HAP-1 (cell line): ENCODE measurements around the gene CDH10.

Experiments
- DNase-seq, 2 experiments: peaks; one replicate each; pipeline ENCODE4 v3.0.0-alpha.2; 2016 to 2020; ENCODE audit warnings: low spot score in 2 of 2
- H3K27me3 ChIP-seq: fragments of 250-450 bp; sonication (Bioruptor Pico); 2 replicates; pipeline ENCODE4 v1.5.1; 2020; ENCODE audit warnings: low read depth, mild to moderate bottlenecking, moderate library complexity
- H3K36me3 ChIP-seq: fragments of 250-450 bp; sonication (Bioruptor Pico); replicated peaks from 2 replicates; pipeline ENCODE4 v1.5.1; 2020; ENCODE audit warnings: mild to moderate bottlenecking
- H3K4me1 ChIP-seq: fragments of 250-450 bp; sonication (Bioruptor Pico); 2 replicates; pipeline ENCODE4 v1.5.1; 2020; ENCODE audit warnings: mild to moderate bottlenecking
- H3K4me3 ChIP-seq: fragments of 250-450 bp; sonication (Bioruptor Pico); 2 replicates; pipeline ENCODE4 v1.5.1; 2020; ENCODE audit warnings: mild to moderate bottlenecking, moderate library complexity
- H3K9me3 ChIP-seq: fragments of 250-450 bp; sonication (Bioruptor Pico); 2 replicates; pipeline ENCODE4 v1.5.1; 2020; ENCODE audit warnings: mild to moderate bottlenecking, moderate library complexity
- in situ Hi-C: fragments of 300-500 bp; cut with MboI; formaldehyde crosslinking; loops from 3 replicates; pipeline ENCODE4 v1.14.3; 2020; ENCODE audit warnings: low sequenced_read_pairs, inconsistent platforms, mixed read lengths

CDH10 gene

DNA sequence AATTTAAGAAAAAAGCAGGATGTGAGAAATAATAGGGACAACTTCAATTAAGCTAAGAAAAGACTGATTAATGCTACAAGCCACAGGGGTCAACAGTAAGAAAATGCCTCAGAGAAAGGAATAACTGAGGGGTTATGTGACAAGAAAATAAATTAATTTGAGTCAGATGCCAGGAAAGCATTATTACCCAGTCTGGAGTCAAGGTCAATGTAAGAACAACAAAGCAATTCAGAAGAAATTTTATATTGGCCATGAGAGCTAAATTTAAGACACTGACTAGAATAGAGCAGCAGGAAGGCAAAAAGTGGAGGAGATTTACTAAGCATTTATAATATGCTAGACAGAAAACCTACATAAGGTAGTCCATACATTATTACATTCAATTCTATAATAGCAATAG is 73.5 kb downstream of the CDH10 start:
- DNase-seq: no peak
- Histone ChIP-seq H3K36me3 (no peaks in the 10 kb centered on the region), H3K9me3 (no peaks in the 10 kb centered on the region), H3K27me3 (no peaks in the 10 kb centered on the region), H3K4me1 (no peaks in the 10 kb centered on the region), H3K4me3 (no peak overlapping the region)
- in situ Hi-C loops: no loop called here

DNA sequence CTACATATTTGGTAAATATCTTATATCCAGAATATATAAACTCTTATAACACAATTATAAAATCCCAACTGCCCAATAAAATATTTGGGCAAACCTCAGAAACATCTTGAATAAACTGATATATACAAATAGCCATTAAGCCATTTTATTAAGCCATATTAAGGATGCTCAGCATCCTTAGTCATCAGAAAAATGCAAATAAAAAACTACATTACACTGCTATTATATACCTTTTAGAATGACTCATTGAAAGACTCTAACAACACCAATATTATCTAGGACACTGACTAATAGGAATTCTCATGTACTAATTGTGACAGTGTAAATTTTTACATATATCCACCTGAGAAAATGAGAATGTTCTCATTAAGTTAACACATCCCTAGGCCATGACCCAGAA is 77.8 kb downstream of the CDH10 start:
- no peaks in the 10 kb centered on the region for H3K27me3 ChIP-seq
- no peaks in the 10 kb centered on the region for H3K9me3 ChIP-seq
- no peak overlapping the region for H3K4me3 ChIP-seq
- no peaks in the 10 kb centered on the region for H3K4me1 ChIP-seq
- no peak for DNase-seq
- in situ Hi-C loops: no loop called here
- no peaks in the 10 kb centered on the region; the same call in 1 of the 2 replicates for H3K36me3 ChIP-seq

DNA sequence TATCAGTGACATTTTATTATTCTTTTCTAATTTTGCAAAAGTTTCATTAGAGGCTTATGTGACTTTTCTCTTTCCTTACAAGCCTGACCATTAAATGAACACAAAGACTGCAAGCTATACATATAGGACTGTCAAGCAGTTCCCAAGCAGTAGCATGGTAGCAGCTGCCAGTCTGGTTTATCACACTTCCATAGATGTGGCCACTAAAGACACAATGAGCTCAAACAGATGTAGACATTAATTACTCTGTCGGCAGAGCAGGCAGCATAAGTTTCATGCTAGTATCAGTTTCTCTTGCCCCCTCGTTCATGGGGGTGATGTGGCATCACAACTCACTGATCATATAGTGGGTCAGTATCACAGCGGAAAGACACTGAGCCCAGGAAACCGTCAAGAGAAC is 89.5 kb downstream of the CDH10 start:
- no peak for DNase-seq
- H3K4me3 ChIP-seq: no peak overlapping the region

DNA sequence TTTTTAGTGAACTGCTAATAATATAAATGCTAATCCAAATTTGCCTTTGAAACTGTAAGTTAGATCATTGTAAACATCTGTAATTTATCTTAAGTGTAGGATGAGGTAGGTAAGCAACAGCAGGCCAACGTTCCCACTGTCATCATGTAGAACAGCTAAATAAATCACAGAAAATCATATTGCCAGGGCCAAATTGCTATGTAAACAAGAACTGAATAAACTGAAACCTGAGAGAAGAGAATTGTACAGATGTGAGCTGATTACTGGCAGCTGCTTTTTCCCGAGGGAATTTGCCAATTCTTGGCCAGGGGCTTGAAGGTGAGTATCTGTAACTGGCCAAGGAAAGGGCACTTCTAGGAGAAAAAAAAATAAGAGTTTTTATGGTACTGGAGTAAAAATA is 97.6 kb downstream of the CDH10 start:
- Histone ChIP-seq H3K27me3 (no peaks in the 10 kb centered on the region), H3K36me3 (no peaks in the 10 kb centered on the region), H3K9me3 (no peaks in the 10 kb centered on the region), H3K4me1 (peaks cover 13% of the 10 kb centered on the region), H3K4me3 (no peak overlapping the region)
- no peak for DNase-seq
- in situ Hi-C loops: no loop called here

More for the DNA sequence above, 89.5 kb downstream of the CDH10 start:
- Histone ChIP-seq H3K27me3 (no peaks in the 10 kb centered on the region), H3K36me3 (no peaks in the 10 kb centered on the region), H3K9me3 (no peaks in the 10 kb centered on the region), H3K4me1 (peaks cover 21% of the 10 kb centered on the region)
- in situ Hi-C loops: no loop called here

DNA sequence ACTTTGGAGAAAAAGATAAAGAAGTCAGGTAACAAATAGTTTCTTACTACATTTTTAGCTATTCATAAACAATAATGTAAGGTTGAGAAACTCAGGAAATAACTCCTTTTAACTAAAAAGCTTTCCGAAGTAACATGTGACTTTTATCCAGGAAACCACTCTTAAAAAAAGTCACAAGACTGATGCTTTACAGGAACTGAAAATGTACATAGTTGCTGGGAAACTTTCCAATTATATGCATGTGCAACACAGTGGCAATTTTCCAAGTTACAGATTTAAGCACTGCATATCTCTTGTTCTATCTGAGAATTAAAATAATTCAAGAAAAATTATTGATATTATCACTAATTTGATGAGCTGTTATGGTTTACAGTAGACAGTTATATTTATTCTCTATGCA is 105.2 kb downstream of the CDH10 start:
- in situ Hi-C loops: no loop called here
- H3K27me3 ChIP-seq: no peaks in the 10 kb centered on the region
- H3K4me1 ChIP-seq: peaks cover 13% of the 10 kb centered on the region
- no peaks in the 10 kb centered on the region for H3K9me3 ChIP-seq
- DNase-seq: no peak
- H3K4me3 ChIP-seq: no peak overlapping the region
- H3K36me3 ChIP-seq: no peaks in the 10 kb centered on the region

DNA sequence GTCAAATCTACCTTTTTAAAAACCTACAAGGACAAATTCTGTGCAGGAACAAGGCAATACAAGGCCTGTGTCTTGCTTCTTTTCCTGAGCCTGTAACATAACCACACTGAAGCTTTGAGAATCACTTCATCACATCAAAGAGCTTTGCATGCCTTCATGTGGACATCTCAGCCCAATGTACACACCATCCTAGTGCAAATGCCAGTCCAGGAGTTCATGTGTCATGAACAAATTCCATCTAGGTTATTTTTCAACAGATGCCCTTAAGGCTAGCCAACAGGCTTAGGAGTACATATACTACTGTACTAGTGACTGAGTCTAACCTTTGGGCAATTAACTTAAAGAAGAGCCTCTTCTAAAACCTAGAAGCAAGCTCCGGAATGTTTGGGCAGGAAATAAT is 106.4 kb downstream of the CDH10 start:
- H3K4me1 ChIP-seq: peaks cover 13% of the 10 kb centered on the region

DNA sequence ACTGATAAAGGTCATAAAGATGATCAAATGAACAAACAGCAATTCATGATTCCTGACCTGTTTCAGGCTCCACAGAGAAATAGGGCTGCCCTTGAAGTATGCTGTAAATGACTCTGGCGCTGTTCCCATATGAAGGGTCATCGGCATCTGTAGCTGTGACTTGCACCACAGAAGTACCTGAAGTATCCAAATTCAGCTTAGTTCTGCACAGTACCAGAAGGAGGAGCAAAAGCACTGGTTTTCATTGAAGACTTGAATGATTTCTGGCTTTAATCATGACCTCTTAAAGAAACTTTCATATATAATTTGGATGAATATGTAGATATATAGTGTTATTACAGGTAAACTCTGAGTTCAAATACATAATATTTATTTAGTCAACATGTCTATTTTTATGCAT is 109.1 kb downstream of the CDH10 start:
- in situ Hi-C loops: no loop called here
- peaks cover 2% of the 10 kb centered on the region; the same call in 1 of the 2 replicates for H3K36me3 ChIP-seq
- H3K27me3 ChIP-seq: no peaks in the 10 kb centered on the region
- no peak overlapping the region for H3K4me3 ChIP-seq
- no peak for DNase-seq
- H3K4me1 ChIP-seq: no peaks in the 10 kb centered on the region
- no peaks in the 10 kb centered on the region for H3K9me3 ChIP-seq

More for the DNA sequence above, 106.4 kb downstream of the CDH10 start:
- Histone ChIP-seq H3K36me3 (0 out of 2 replicates have a peak, but pooled peaks cover 2% of the 10 kb centered on the region), H3K9me3 (no peaks in the 10 kb centered on the region), H3K4me3 (no peak overlapping the region), H3K27me3 (no peaks in the 10 kb centered on the region)
- no peak for DNase-seq
- in situ Hi-C loops: no loop called here

DNA sequence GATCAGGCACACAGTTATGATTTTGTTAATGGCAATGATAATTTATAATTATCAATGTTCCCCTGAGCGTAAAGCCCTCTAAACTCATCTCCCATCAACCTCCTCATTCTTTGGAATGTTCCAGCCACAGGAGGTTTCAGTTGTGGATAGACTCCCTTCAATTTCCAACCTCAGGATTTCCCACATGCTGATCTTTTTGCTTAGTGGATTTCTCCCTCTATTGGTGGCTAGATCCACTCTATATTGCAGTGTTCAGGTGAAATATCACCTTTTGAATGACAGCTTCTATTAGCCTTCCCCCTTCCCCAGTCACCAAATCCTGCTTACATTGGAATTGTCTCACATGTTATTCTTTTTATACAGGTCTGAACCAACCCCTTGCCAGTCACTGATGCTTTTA is 113.9 kb downstream of the CDH10 start:
- H3K4me1 ChIP-seq: peaks cover 3% of the 10 kb centered on the region; the same call in 1 of the 2 replicates
- H3K27me3 ChIP-seq: no peaks in the 10 kb centered on the region
- H3K4me3 ChIP-seq: no peak overlapping the region
- no peaks in the 10 kb centered on the region for H3K9me3 ChIP-seq
- in situ Hi-C loops: no loop called here
- no peak for DNase-seq
- peaks cover 2% of the 10 kb centered on the region; the same call in 1 of the 2 replicates for H3K36me3 ChIP-seq

DNA sequence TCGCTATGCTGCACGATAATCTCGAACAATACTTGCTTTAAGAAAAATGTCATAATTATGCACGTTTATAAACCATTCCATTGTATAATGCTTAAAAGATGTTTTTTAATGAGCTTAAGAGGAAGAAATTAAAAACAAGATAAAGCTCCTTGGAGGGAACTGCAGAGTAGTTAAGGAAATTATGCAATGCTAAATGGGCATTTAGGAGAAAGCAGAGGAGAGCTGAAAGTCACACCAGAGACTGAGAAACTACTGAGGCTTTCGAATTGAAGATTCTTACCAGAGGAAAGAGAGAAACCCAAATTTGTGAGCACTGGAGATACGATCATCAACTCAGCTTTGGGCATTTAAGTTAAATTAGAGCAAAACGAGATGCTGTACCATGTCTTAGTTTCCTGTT is 119.4 kb downstream of the CDH10 start:
- no peaks in the 10 kb centered on the region for H3K9me3 ChIP-seq
- peaks cover 10% of the 10 kb centered on the region for H3K4me1 ChIP-seq
- H3K27me3 ChIP-seq: no peaks in the 10 kb centered on the region
- H3K4me3 ChIP-seq: no peak overlapping the region
- H3K36me3 ChIP-seq: no peaks in the 10 kb centered on the region
- in situ Hi-C loops: no loop called here
- no peak for DNase-seq

DNA sequence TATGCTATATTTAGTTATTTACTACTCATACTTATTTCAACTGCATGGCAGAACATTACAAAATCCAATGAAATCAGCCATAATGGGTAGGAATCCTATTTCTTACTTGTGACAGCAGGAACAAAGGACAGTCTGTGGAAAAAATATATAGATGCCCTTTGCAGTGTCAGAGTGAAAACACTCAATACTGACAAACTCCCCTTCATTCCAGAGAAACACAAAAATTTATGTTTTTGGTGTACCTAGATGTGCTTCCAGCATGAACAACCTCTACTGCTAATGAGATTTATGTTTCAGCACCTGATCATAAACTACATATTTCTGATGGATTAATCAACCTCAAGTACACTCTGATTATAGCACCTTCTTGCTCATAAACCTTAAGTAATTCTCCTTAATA is 132.4 kb downstream of the CDH10 start:
- no peak overlapping the region for H3K4me3 ChIP-seq
- no peaks in the 10 kb centered on the region for H3K36me3 ChIP-seq
- H3K9me3 ChIP-seq: no peaks in the 10 kb centered on the region
- in situ Hi-C loops: no loop called here
- DNase-seq: peak in 1 of 2 experiments; percentile 41
- H3K4me1 ChIP-seq: peaks cover 4% of the 10 kb centered on the region
- H3K27me3 ChIP-seq: no peaks in the 10 kb centered on the region

DNA sequence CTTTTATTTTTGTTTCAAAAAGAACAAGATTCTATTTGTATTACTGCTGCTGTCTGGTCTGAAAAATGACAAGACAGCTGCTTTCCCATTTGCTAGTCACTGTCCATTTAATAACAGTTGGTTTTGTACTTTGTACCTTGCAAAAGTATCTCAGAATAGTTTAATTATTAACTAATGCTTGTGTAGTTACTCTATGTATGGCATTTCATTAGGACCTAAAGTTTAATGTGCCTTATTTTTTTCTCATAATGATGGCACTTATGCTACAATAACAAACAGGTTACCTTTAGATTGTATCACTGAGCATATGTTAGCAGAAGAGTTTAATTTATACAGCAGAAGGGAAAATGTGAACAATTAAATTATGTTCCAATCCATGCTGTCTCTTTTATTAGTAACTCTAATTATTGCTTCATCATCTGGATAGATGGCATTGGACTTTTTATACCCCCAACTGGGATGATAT is 134.2 kb downstream of the CDH10 start:
- in situ Hi-C loops: no loop called here
- Histone ChIP-seq H3K4me3 (no peak overlapping the region), H3K36me3 (no peaks in the 10 kb centered on the region), H3K4me1 (peaks cover 13% of the 10 kb centered on the region), H3K9me3 (no peaks in the 10 kb centered on the region), H3K27me3 (no peaks in the 10 kb centered on the region)
- no peak for DNase-seq

DNA sequence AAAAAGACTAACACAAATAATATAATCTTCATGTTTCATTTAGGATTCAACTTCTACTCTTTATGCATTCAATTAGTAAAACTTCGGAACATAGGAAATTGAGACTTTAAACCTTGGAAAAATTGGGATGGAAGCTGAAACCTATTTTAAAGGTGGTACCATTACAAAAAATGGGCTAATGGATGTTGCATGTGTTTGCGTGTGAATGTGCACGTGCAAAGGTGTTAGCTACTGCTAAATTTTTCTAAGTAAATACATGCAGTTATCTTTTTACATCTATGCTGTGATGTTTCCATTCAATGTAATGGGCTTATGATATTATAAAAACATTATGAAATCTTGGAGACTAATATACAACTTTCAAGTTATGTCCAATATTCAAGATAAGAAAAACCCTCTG is 134.8 kb downstream of the CDH10 start:
- no peaks in the 10 kb centered on the region for H3K27me3 ChIP-seq
- no peaks in the 10 kb centered on the region for H3K9me3 ChIP-seq
- DNase-seq: no peak
- no peaks in the 10 kb centered on the region for H3K36me3 ChIP-seq
- in situ Hi-C loops: no loop called here
- peaks cover 17% of the 10 kb centered on the region for H3K4me1 ChIP-seq
- no peak overlapping the region for H3K4me3 ChIP-seq

DNA sequence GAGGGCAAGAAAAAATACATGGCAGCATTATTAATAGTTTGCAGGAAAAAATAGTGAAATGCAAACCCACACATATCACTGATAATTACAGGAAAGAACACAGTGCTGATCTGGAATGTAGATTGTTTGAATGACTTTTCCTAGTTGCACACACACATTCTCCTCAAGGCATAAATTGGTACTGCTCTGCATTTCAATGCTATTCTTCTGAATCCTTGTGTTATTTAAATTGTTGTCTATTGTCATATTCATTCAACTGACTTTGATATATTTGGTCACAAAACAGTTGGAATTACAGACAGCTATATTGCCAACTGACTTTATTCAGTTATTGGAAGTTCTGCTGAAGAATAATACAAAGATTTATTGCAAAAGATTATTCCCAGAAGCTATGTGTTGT is 139.5 kb downstream of the CDH10 start:
- Histone ChIP-seq H3K4me3 (no peak overlapping the region), H3K27me3 (no peaks in the 10 kb centered on the region), H3K36me3 (no peaks in the 10 kb centered on the region), H3K4me1 (peaks cover 52% of the 10 kb centered on the region), H3K9me3 (no peaks in the 10 kb centered on the region)
- peak in 1 of 2 experiments; percentile 97 for DNase-seq
- in situ Hi-C loops: no loop called here

DNA sequence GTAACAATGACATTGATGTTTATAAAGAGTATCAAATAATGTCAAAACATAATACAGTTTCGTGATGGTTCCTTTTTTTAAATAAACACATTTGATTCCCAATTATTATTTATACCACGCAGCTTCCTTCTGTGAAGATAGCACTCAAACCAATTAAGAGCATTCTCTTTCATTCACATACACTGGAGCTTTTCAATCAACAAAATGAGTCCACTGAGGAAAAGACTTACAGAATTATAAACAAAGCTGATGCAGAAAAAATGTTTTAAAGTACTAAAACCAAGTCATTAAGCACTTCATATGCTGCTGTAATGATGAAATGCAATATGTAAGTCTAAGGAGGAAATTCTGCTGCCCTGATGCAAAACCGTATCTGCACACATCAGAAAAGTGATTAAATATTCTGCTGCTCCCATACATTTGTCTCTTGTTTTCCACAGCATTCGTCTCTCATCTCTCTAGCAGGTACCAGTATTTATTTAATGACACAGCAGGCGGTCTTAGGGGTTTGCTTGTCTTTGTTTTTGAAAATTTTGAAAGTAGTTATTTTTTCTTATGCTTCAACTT is 147.1 kb downstream of the CDH10 start:
- in situ Hi-C loops: no loop called here
- H3K27me3 ChIP-seq: no peaks in the 10 kb centered on the region
- H3K36me3 ChIP-seq: no peaks in the 10 kb centered on the region
- no peak overlapping the region for H3K4me3 ChIP-seq
- H3K9me3 ChIP-seq: no peaks in the 10 kb centered on the region
- no peak for DNase-seq
- H3K4me1 ChIP-seq: peaks cover 59% of the 10 kb centered on the region

DNA sequence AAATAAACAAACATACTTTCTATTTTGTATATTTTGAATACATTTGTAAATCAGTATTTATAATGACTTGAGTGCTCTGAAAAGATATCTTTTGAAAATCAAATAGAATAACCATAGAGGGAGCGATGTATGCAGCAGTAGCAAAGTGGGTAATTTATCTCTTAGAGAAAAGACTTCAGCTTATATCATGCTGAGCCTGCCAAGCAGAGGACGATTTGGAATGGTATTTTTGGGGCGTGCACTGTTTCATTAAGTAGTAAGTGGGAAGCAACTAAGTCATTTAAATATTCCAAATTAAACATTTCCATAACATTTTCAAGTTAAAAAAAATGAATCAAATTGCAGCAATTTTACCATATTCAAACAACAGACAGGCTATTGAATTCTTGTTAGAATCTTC is 147.6 kb downstream of the CDH10 start:
- Histone ChIP-seq H3K36me3 (no peaks in the 10 kb centered on the region), H3K27me3 (no peaks in the 10 kb centered on the region), H3K4me1 (peaks cover 59% of the 10 kb centered on the region), H3K4me3 (no peak overlapping the region), H3K9me3 (no peaks in the 10 kb centered on the region)
- no peak for DNase-seq
- in situ Hi-C loops: no loop called here
